A549 treated with Mapracorat at 1 μM for 4 hours (cell line): ENCODE results near the gene PPP1R15B. TPM values are rescaled to one million over a fixed set of nuclear protein-coding genes. Genes with fewer than 3 reads are reported as not detected.

Source experiments
- total RNA-seq: library from RNA; stranded (reverse); fragments of 200-300 nt; extraction: Qiagen RNA extraction; gene quantifications from 5 replicates; pipeline ENCODE4 v1.2.3, GENCODE V29; 2022

Gene PPP1R15B
- 24.0 to 27.3 TPM (median 25.5 TPM) in 5 replicates for total RNA-seq

DNA sequence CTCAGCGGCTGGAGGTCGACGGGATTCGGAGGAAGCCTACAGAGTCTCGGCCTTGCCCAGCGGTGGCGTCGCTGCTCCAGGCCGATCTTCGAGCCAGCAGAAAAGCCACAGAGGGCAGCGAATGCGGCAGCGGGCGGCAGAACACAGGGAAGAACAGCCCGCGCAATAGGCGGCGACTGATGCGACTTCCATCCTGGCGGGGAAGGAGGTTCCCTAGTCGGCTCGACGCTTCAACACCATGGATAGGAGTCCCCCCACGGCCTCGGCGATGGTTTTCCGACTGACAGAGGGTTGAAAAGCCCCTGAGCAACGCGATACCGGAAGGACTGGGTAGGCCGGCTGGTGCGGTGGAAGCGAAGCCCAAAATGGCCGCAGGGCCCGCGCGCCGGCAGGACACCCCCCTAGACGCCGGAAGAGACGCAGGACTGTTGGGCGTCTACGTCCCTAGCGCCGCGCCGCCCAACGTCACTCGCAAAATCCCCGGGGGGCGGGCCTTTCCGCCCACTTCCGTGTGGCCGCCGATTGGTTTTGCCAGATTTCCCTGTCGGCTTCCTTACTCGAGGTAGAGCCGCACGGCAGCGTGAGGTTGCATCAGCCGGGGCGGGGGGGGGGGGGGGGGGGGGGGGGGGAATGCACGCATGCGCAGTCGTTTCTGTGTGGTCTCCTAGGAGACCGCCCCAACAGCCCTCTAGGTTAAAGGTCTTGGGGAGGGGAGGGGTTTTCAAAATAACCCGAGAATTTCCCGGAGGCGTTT lies at the start of gene PPP1R15B:
PPP1R15B (minus strand) TSS at position 367 of the 754 bp plus-strand sequence. CDS start 406 bp downstream, outside the sequence.

DNA sequence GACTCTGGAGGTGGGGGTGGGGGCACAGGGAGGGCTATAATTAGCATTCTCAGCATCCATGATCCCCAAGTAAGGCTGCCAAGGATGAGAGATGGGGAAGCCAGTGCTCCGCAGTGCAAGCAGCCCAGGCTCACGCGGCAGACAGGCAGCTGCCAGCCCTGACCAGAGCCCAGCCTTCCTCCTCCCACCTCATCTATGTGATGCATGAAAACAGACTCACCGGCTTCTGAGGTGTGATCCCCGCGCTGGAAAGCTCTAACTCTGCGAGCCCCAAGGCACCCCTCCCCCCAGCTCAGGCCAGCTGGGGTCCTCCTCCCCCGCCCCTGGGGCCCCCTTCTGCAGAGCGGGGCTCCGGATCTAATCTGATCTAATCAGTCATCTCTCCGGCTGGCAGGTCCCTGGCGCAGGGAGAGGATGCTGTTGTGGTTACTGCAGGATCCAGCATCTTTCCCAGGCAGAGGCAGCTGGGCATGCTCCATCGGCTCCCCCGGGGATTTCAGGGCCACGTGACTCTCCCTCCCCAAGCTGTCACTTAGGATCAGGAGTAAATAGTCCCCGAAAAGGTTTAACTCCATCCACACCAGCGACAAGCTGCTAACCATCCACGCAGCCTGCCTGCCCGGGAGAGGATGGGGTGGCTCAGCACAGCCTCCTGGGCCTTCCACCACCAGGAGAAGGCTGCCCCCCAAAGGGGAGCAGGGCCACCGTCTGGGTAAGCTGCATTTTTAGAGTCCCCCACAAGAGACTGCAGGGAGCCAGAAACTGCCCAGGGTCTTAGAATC lies 52.0 kb downstream of the PPP1R15B start, which contains the start of gene PLEKHA6:
PLEKHA6 (minus strand) TSS at position 456 of the 782 bp plus-strand sequence. CDS start 86,202 bp downstream, outside the sequence.

Other genes with a start within 250 kb of the PPP1R15B start
- not detected in 5 replicates for gene REN, start 245.5 kb downstream of the PPP1R15B start, total RNA-seq
- 0.21 to 1.1 TPM (median 0.64 TPM) in 4 of 5 replicates, not detected in the other for gene KISS1, start 215.3 kb downstream of the PPP1R15B start, total RNA-seq
- gene GOLT1A, start 197.8 kb downstream of the PPP1R15B start, total RNA-seq, result 3.6 to 6.7 TPM (median 4.4 TPM) in 5 replicates
- 23.4 to 33.5 TPM (median 30.9 TPM) in 5 replicates for gene PLEKHA6, start 51.9 kb downstream of the PPP1R15B start, total RNA-seq
- gene PIK3C2B, start 83.0 kb upstream of the PPP1R15B start, total RNA-seq, result 4.7 to 7.5 TPM (median 6.9 TPM) in 5 replicates
- 3.5 to 5.4 TPM (median 4.0 TPM) in 5 replicates for gene MDM4, start 104.6 kb upstream of the PPP1R15B start, total RNA-seq